SKM-1 (cell line): ENCODE data around the gene TDO2.

Experiments
- DNase-seq: peaks from one replicate; lab custom pipeline; 2025; ENCODE audit not compliant: unreplicated experiment; lab: John Stamatoyannopoulos, UW

Gene TDO2

DNA sequence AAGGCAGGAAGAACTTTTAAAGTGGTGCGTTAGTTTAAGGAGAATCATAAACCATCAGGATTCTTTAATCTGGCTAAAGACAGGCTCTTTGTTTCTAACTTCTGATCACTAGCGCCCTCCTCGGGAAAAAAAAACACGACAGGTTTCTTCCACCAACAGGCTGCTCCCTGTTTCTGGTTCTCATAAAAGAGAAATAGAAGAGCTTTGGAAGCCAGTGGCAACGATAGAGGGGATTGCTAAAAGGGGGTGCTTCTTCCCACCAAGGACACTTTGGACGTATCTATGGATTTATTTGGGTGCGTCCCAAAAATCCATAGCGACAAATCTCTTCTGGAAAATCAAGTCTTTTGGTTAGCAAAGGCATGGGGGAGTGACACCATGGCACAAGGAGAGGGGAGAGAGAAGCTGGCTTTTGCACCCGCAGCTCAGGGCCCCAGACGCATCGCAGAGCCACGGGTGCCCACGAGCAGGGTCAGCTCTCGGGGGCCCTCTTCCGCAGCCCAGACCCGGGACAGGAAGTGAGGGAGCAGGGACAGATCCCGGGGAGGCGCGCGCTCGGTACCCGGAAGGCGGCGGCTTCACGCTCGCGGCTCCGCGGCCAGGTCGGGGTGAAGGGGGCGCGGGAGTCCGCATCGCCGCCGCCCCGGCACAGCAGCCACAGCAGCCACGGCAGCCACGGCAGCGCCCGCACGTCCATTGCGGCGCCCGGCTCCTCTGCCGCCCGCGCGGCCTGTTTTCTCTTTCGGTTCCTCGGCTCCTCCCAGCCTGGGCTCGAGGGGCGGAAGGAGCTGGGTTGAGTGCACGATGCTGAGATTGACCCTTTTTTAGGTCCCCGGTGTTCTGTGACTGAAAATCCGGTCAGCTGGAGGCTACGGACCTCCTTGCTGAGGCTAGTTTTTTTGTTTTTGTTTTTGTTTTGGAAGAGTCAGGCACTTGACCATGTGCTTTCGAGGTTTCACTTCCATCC is 49.9 kb downstream of the TDO2 start, which contains the start of gene CTSO:
CTSO (minus strand) TSS at position 716 of the 967 bp plus-strand sequence; CDS start at position 697, 19 bp downstream.
- peak; percentile 70 for DNase-seq

- DNase-seq, result no peak
Measured at GRCh38 chr4:155954118-155954685, 50.7 kb downstream of the TDO2 start.

DNA sequence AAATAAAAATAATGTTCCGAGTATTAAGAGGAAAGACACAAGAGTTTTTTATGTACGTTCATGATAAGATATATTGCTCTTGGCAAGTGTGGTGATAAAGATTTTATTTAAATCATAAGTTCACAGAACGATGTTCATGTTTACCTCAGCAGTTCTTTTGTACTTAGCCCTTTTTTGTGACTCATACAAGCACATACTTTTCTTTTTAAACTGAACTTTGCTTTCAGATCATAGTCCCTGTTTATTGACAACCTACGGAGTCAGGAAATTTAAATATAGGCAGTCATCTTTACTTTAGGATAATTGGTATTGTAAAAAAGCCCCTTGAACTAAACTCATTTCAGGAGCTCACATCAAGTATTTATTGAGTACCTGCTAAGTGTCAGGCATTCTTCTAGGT is 51.4 kb downstream of the TDO2 start:
- DNase-seq, result no peak

DNA sequence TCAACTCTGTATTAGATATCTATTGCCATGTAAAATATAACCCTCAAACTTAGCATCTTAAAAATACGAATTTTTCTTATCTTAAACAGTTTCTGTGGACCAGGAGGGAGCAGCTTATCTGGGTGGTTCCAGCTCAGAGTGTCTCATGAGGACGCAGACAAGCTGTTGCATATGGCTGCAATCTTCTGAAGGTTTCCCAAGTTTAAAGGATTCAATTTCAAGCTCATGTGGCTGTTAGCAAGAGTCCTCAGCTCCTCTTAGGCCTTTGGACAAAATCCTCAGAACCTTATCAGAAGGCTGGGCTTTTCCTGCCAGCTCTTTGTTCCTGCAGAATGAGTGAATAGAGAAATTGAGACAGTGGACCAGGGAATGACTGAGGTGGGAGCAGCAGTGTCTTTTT is 53.0 kb downstream of the TDO2 start:
- DNase-seq, result no peak

GRCh38 chr4:155959417-155959816 is 55.9 kb downstream of the TDO2 start:
- no peak for DNase-seq

DNA sequence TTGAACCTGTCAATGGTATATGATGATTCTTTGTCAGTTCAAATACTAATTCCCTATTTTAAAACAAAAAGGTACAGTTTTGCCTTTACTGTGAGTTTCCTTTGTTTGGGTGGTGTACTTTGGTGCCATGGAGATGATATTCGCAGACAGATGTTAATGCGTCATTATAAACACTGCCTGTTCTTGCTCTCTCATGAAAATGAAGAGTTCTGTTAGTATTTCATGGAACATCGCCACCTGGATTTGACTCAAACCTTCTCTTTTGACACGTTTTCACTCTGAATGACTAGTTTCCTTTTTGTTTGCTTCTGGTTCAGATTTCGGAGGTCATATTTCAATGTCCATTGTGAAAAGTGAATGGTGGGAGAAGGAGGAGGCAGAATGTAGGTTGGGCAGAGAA is 57.0 kb downstream of the TDO2 start:
- DNase-seq, result no peak

DNA sequence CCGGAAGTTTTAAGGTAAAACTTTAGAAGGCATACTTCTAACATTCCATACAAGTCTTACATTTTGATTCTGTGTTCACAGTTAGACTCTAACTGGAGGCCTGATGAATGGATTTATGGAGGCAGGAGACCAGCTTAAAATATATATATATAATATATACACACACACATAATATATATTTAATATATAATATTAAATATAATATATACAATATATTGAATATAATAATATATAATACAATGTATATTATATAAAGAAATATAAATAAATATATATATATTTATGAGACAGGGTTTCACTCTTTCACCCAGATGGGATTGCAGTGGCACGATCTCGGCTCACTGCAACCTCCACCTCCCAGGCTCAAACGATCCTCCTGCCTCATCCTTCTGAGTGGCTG is 58.1 kb downstream of the TDO2 start:
- DNase-seq, result no peak

DNA sequence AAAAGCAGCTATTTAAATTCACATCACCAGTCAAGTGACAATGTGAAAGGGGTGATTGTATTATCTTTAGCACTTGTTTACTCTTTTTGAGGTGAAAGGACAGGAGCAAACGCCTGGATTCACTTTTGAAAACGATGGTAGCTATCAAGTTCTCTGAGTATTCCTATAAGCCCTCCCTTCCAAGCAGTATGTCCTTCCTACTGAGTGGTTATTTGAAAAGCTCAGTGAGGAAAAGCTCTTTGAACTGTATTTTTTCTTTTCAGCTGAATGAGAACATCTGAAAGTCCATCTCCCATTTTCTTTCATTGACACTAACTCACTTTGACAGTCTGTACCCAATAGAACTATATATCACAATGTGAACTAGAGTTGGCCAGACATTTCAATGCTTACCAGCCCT is 59.3 kb downstream of the TDO2 start:
- DNase-seq, result no peak

DNA sequence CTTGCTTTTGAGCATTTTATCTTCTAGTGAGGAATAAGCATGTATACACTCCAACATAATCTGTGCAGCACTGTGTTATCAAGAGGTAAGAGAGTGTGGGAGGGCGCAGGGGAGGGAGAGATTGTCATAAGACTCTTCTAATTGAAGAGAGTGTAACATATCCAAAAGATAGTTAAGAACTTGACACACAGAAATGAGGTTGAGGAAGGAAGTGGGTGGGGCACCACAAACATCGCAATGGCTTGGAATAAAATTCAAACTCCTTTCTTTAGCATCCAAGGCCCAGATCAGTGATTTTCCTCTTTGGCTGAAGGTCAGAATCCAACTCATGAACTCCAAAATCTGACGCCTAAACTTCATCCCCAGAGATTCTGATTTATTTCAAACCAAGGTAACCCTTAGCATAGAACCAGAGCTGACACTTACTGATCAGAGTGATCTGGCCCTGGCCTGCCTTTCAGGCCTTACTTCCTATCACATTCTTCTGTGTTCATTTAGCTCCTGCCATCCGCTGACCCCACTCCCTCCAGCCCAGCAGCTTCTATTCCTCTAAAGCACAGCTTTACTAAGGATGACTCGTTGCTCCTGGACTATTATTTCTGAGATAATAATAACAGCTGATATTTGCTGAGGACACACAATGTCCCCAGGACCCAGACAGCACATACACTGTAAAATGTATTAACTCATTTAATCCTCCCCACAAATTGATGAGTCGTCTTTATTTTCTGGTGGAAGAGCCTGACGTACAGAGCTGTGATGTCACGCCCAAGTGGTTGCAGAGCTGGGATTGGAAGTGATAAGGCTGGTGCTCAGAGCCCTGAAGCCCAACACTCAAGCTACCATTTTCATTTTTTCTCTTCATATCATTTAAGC is 60.8 kb downstream of the TDO2 start:
- no peak for DNase-seq

DNA sequence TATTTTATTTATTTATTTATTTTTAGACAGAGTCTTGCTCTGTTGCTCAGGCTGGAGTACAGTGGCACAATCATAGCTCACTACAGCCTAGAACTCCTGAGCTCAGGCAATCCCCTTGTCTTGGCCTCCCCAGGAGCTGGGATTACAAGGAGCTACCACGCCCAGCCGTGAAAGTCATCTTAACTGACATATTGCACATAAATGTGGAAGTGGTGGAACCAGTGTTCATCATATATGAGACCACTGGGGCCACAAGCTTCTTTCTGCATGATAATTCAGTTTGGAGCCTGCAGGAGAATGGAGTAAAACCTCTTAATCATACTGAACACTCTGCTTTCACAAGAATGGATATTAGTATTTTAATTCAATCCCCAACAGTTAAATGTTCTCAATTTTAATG is 62.7 kb downstream of the TDO2 start:
- DNase-seq, result no peak

GRCh38 chr4:155966731-155967395 is 63.4 kb downstream of the TDO2 start:
- no peak for DNase-seq
